Thyroid gland (tissue), 4 donors: ENCODE measurements around the gene RPL41. TPM values are rescaled to one million over a fixed set of nuclear protein-coding genes. Genes with fewer than 3 reads are reported as not detected.

Experiments used
- DNase-seq, 2 donors: peaks; one replicate each; pipeline ENCODE4 v3.0.0-alpha.2; 2019
- H3K27ac ChIP-seq, 3 donors: fragments of 200-600 bp; sonication (generic); 1 replicate in 2 of 3; 2 replicates in 1 of 3; pipeline ENCODE4 v1.5.1; 2016 to 2019; ENCODE audit warnings: mild to moderate bottlenecking in 1 of 3, moderate library complexity in 1 of 3
- H3K27me3 ChIP-seq: fragments of 200-600 bp; sonication (generic); one replicate; pipeline ENCODE4 v1.5.1; 2019
- H3K36me3 ChIP-seq, 2 donors: fragments of 200-600 bp; sonication (generic); one replicate each; pipeline ENCODE4 v1.5.1; 2016 to 2019
- H3K4me1 ChIP-seq, 2 donors: fragments of 200-600 bp; sonication (generic); one replicate each; pipeline ENCODE4 v1.5.1; 2017 to 2019
- H3K4me3 ChIP-seq, 3 donors: fragments of 200-600 bp; sonication (generic); replicated peaks in 1 of 3; 1 replicate in 2 of 3; 2 replicates in 1 of 3; pipeline ENCODE4 v1.5.1; 2016; ENCODE audit warnings: mild to moderate bottlenecking in 1 of 3
- H3K9me3 ChIP-seq: fragments of 200-600 bp; sonication (generic); one replicate; pipeline ENCODE4 v1.5.1; 2017
- CTCF ChIP-seq, 6 experiments: fragments of 200-600 bp in 3 of 6; fragments of 450-650 bp in 3 of 6; sonication (generic) in 3 of 6; IDR thresholded peaks; one replicate each; pipeline ENCODE4 v1.5.1; 2016 to 2019; ENCODE audit warnings: antibody characterized with exemption in 6 of 6, mild to moderate bottlenecking in 2 of 6, inconsistent platforms in 1 of 6, moderate library complexity in 1 of 6
- POLR2A ChIP-seq, 2 donors: fragments of 450-650 bp; IDR thresholded peaks; one replicate each; pipeline ENCODE4 v1.6.1; 2017; ENCODE audit warnings: antibody characterized with exemption in 2 of 2, mild to moderate bottlenecking in 2 of 2, moderate library complexity in 1 of 2
- WGBS, 2 donors: methylation state at CpG; one replicate each; pipeline ENCODE4 v1.1.5; 2017; 5-methylcytosine and 5-hydroxymethylcytosine counted together
- intact Hi-C: fragments of 100-400 bp; cut with DNase I; formaldehyde crosslinking; loops from one replicate; pipeline ENCODE4 v1.15.1; 2023
- total RNA-seq, 4 donors: library from RNA; depleted of rRNA; stranded (reverse); fragments of >200 nt; gene quantifications; one replicate each; pipeline ENCODE4 v1.2.3, GENCODE V29; 2016

Gene RPL41
- total RNA-seq, 4 donors from 2014 or later: 1,344 to 2,817 (median 2,330) TPM

GRCh38 chr12:56078931-56079722 is 37.3 kb upstream of the RPL41 start:
- peak; percentile 54 to 82 (median 73) for TF ChIP-seq CTCF (IDR thresholded peaks at IDR 0.05)
- TF ChIP-seq POLR2A (IDR thresholded peaks at IDR 0.05): peak in 1 of 2 donors; percentile 20
- intact Hi-C loops: no loop called here
- H3K4me1 ChIP-seq: peaks cover 3 to 12% of the 10 kb centered on the region in 2 donors

GRCh38 chr12:56079723-56080555 is 36.5 kb upstream of the RPL41 start, which contains the start of gene ERBB3:
Gene ERBB3, plus strand, starts transcription at chr12:56080165. Its CDS starts 136 bp downstream, at chr12:56080301.
- Histone ChIP-seq H3K9me3 (no peaks in the 10 kb centered on the region), H3K4me1 (peaks cover 3 to 12% of the 10 kb centered on the region in 2 donors), H3K36me3 (no peaks in the 10 kb centered on the region), H3K27ac (peak within 1 kb of the TSS; percentile 83 to 91 (median 88)), H3K4me3 (peak within 1 kb of the TSS; percentile 64 to 71 (median 68)), H3K27me3 (no peaks in the 10 kb centered on the region)
- 0 to 1% methylated on average over 19 to 33 of the region's 59 CpGs for WGBS, 2 donors
- DNase-seq: peak; percentile 84 to 86
- TF ChIP-seq CTCF (IDR thresholded peaks at IDR 0.05) (peak in 2 of 6 experiments; percentile 15 to 24), POLR2A (IDR thresholded peaks at IDR 0.05) (peak; percentile 27 to 44)
- intact Hi-C loops: no loop called here

More at GRCh38 chr12:56078931-56079722, 37.3 kb upstream of the RPL41 start:
- peak overlapping the region; percentile 64 to 71 (median 68) for H3K4me3 ChIP-seq
- no peaks in the 10 kb centered on the region for H3K9me3 ChIP-seq
- WGBS, 2 donors: 2 to 4% methylated on average over 30 to 32 of the region's 50 CpGs
- peak overlapping the region; percentile 83 to 91 (median 88) for H3K27ac ChIP-seq
- no peaks in the 10 kb centered on the region for H3K27me3 ChIP-seq
- no peaks in the 10 kb centered on the region for H3K36me3 ChIP-seq
- peak; percentile 93 to 94 for DNase-seq

GRCh38 chr12:56080556-56081138 is 35.8 kb upstream of the RPL41 start:
- WGBS, 2 donors: 10 to 23% methylated on average over 10 to 11 of the region's 20 CpGs
- no peak for TF ChIP-seq POLR2A (IDR thresholded peaks at IDR 0.05)
- TF ChIP-seq CTCF (IDR thresholded peaks at IDR 0.05): no peak
- no peaks in the 10 kb centered on the region for H3K27me3 ChIP-seq
- H3K9me3 ChIP-seq: no peaks in the 10 kb centered on the region
- peak overlapping the region; percentile 64 to 71 (median 68) for H3K4me3 ChIP-seq
- peak overlapping the region in 1 of 3 donors; percentile 91 for H3K27ac ChIP-seq
- intact Hi-C loops: no loop called here
- peak; percentile 39 to 46 for DNase-seq
- H3K36me3 ChIP-seq: no peaks in the 10 kb centered on the region
- peaks cover 3 to 12% of the 10 kb centered on the region in 2 donors for H3K4me1 ChIP-seq

GRCh38 chr12:56081393-56082347 is 34.8 kb upstream of the RPL41 start:
- H3K9me3 ChIP-seq: no peaks in the 10 kb centered on the region
- H3K27ac ChIP-seq: peak overlapping the region in 1 of 3 donors; percentile 91
- DNase-seq: no peak
- no peaks in the 10 kb centered on the region for H3K36me3 ChIP-seq
- no peaks in the 10 kb centered on the region for H3K27me3 ChIP-seq
- WGBS, 2 donors: 65 to 83% methylated on average over 5 to 6 of the region's 6 CpGs
- peak overlapping the region in 1 of 3 donors; percentile 68 for H3K4me3 ChIP-seq
- intact Hi-C loops: no loop called here
- H3K4me1 ChIP-seq: peaks cover 5 to 19% of the 10 kb centered on the region in 2 donors
- TF ChIP-seq CTCF (IDR thresholded peaks at IDR 0.05) (no peak), POLR2A (IDR thresholded peaks at IDR 0.05) (no peak)
